Gastrocnemius medialis (tissue), 4 donors: ENCODE data around the gene RBP7.

Source experiments
- POLR2A ChIP-seq, 2 donors: fragments of 450-650 bp; IDR thresholded peaks; one replicate each; pipeline ENCODE4 v1.6.1; 2017; ENCODE audit warnings: antibody characterized with exemption in 2 of 2, mild to moderate bottlenecking in 2 of 2, moderate library complexity in 2 of 2
- TF ChIP-seq, protein P1 (sequence below), 5 experiments: fragments of 450-650 bp in 3 of 5; fragments of 200-600 bp in 2 of 5; sonication (generic) in 2 of 5; IDR thresholded peaks in 4 of 5; conservative IDR thresholded peaks in 1 of 5; 1 replicate in 4 of 5; 2 replicates in 1 of 5; pipeline ENCODE4 v1.5.1; 2016 to 2019; ENCODE audit warnings: antibody characterized with exemption in 5 of 5, mild to moderate bottlenecking in 3 of 5, moderate library complexity in 3 of 5

DNA sequence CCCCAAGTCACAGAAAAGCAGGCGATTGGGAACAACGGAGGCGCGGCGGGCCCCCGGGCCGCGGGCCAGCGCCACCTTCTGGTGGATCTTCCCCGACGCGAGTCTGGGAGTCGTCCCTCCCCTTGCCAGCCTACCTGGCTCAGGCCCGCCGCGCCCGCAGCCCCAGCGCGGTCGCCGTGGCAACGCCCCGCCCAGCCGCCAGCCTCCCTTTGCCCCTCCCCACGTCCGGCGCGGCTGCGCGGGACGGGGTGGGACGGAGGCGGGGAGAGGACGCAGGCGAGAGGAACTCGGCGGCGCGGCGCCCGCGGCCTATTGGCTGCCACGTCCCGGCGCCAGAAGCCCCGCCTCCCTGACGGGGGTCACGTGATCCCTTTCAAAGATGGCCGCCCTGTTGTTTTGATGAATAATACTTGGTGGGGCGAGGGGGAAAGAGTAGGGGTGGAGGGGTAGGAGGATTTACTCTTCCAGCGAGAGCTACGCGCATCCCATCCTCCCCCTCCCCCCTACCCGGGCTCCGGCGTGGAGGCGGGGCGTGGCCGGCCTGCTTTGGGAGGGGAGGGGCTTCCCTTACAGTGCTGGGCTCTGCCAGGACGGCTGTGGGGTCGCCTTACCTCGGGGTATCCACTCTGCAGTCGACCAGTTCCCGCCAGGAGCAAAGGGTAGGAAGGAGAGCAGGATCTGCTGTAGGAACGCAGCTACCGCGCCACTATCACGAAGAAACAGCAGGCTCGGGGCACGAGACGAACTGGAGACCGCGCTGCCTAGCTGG is 35.7 kb downstream of the RBP7 start, which contains the start of gene UBE4B:
- TF ChIP-seq, protein P1, sequence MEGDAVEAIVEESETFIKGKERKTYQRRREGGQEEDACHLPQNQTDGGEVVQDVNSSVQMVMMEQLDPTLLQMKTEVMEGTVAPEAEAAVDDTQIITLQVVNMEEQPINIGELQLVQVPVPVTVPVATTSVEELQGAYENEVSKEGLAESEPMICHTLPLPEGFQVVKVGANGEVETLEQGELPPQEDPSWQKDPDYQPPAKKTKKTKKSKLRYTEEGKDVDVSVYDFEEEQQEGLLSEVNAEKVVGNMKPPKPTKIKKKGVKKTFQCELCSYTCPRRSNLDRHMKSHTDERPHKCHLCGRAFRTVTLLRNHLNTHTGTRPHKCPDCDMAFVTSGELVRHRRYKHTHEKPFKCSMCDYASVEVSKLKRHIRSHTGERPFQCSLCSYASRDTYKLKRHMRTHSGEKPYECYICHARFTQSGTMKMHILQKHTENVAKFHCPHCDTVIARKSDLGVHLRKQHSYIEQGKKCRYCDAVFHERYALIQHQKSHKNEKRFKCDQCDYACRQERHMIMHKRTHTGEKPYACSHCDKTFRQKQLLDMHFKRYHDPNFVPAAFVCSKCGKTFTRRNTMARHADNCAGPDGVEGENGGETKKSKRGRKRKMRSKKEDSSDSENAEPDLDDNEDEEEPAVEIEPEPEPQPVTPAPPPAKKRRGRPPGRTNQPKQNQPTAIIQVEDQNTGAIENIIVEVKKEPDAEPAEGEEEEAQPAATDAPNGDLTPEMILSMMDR (IDR thresholded peaks at IDR 0.05 in 4 of 5, conservative IDR thresholded peaks at IDR 0.05 in 1 of 5): peak; percentile 79 to 93 (median 92)
- peak; percentile 59 to 61 for TF ChIP-seq POLR2A (IDR thresholded peaks at IDR 0.05)
